OCI-LY1 (cell line): ENCODE results near the gene MYOF.

Experiments used
- CTCF ChIP-seq: fragments of 200-600 bp; sonication (generic), shearing (Covaris generic); IDR thresholded peaks from 2 replicates; pipeline ENCODE4 v1.5.1; 2017; ENCODE audit warnings: mild to moderate bottlenecking, antibody characterized with exemption, low read length, moderate library complexity, mixed read lengths
- EZH2 ChIP-seq: fragments of 200-600 bp; sonication (generic), shearing (Covaris generic); IDR thresholded peaks from 2 replicates; pipeline ENCODE4 v1.8.0; 2017; ENCODE audit warnings: borderline replicate concordance, mixed run types, mild to moderate bottlenecking, antibody characterized with exemption, low read length, moderate library complexity, mixed read lengths

- TF ChIP-seq EZH2 (no peak), CTCF (no peak)
Measured at GRCh38 chr10:93364966-93365365, 117.2 kb downstream of the MYOF start.
